Measurements from ENCODE around the gene FOXO6.

FOXO6 gene

DNA sequence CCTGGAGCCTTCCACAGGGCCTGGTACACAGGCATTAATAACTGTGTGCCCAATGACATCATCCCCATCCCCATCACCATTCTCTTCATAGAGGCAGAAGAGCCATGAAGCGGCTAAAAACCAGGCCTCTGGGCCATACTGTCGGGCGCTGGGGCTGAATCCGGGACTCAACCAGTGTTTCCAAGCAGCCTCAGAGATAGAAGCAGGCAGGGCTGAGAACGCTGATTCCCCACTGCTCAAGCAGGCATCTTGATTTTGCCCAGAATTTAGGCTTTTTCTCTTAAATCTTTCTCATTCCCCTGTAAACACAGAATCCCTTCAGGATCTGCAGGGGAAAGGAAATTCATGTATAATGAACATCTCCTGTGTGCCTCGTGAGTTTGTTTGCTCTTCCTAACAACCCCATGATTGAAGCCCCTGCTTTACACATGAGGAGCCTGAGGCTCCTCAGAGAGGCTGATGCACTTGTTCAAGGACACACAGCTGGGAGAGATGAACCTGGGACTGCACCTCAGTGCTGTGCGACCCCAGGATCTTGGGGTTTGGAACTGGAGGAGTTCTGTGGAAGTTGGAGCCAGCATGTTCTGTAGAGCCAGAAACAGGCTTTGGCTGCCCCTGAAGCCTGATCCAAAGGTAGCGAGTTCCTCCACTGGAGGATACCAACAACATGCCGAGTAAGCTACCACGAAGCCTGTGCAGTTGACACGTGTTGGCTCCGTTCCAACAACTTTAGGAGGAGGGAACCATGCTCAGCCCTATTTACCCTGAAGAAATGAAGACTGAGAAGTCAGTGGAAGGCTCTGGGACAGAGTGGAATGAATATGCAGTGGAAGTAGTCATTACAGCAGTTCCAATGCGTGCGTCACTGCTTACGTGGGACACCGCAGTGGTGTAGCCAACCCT lies 67.8 kb downstream of the FOXO6 start:
- H3K4me3 ChIP-seq (ENCODE audit: low read length) = no peak overlapping the region
- no peak for TF ChIP-seq CTCF (conservative IDR thresholded peaks at IDR 0.05; ENCODE audit: low read depth, low read length)
- DNase-seq (ENCODE audit: low read depth) = no peak

DNA sequence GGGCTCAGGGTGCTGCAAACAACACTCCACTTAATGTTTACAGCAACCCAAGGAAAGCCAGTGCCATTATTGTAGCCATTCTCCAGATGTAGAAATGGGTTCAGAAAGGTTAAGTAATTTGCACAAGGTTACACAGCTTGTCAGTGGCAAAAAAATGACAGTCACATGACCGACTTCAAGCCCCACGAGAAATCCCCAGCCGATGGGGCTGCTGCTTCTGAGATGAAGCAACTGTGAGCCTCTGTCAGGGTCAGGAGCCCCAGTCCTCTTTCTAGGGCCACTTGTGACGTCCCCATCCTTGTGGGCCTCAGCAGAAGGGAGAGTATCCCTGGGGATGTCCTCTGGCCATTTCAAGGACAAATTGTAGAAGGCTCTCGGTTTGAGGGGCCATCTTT lies 68.4 kb downstream of the FOXO6 start:
- DNase-seq (ENCODE audit: low read depth) = no peak
- TF ChIP-seq CTCF (conservative IDR thresholded peaks at IDR 0.05; ENCODE audit: low read depth, low read length) = no peak

GRCh38 chr1:41430069-41430468 lies 68.8 kb downstream of the FOXO6 start:
- DNase-seq (ENCODE audit: low read depth) = no peak
- H3K4me3 ChIP-seq (ENCODE audit: low read length) = no peak overlapping the region
- TF ChIP-seq CTCF (conservative IDR thresholded peaks at IDR 0.05; ENCODE audit: low read depth, low read length) = no peak

More for the DNA sequence above, 68.4 kb downstream of the FOXO6 start:
- no peak overlapping the region for H3K4me3 ChIP-seq (ENCODE audit: low read length)

DNA sequence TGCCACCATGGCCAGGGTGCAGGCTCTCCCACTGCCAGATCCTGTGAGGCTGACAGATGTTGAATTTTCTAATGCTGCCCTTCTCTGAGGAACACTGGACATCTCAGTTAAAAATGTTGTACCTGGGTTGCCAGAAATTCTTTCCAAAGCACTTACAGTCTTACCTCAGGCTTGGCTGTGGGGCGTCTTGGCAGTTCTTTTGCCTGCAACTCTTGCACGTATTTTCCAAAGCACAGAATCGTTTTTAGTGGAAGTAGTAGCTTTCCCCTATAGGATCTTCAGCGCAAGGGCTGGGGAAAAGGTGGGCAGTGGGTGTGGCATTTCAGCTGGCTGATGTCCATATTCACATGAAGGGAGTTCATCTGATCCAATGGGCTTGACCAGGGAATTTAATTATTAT lies 69.3 kb downstream of the FOXO6 start:
- DNase-seq (ENCODE audit: low read depth) = no peak
- no peak for TF ChIP-seq CTCF (conservative IDR thresholded peaks at IDR 0.05; ENCODE audit: low read depth, low read length)
- H3K4me3 ChIP-seq (ENCODE audit: low read length) = no peak overlapping the region

DNA sequence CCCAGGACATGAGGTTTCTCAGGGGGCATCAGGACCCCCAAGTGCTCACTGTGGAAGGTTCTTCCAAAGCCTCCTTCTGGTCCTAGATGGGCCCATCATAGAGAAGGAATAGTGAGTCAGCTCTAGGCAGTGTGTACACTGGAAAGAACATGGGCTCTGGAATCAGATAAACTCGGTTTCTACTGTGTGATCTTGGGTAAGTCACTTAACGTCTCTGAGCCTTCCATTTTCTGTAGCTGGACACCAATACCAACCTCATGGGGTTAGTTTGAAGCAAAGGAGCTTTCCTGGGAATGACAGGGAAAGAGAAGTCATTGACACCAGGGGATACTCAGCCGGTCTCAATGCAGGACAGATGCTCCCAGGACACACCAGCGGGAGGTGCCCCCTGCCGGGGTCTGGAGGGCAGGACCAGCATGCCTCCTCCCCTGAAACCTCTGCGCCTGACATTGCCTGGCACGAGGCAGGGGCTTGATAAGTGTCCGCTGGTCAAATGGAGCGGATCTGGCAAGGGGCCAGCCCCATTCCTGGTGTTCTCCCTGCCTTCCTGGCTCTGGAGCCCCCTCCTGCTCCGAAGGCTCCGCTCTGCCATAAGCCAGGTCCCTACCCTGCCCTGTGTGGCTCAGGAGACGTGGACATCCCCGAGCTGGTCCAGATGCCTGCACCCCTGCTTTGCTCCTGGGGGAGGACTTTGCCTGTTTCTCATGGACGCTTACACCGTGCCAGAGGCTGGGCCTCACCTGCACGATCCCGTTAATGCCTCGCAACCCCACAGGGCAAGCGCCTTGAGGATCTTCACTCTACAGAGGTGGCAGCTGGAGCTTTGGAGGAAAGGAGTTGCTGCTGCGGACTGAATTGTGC lies 70.5 kb downstream of the FOXO6 start:
- no peak for DNase-seq (ENCODE audit: low read depth)
- TF ChIP-seq CTCF (conservative IDR thresholded peaks at IDR 0.05; ENCODE audit: low read depth, low read length) = peak; percentile 30
- no peak overlapping the region for H3K4me3 ChIP-seq (ENCODE audit: low read length)
